HepG2 (cell line): ENCODE data around the gene VAMP5. TPM values are rescaled to one million over a fixed set of nuclear protein-coding genes. Genes with fewer than 3 reads are reported as not detected.

ENCODE experiments used
- GLI4 ChIP-seq: sonication (generic); formaldehyde crosslinking; IDR thresholded peaks from 2 replicates; pipeline ENCODE4 v1.5.1; 2020; ENCODE audit warnings: missing genetic modification reagents, mild to moderate bottlenecking, moderate library complexity, borderline replicate concordance
- HOXD1 ChIP-seq: sonication (generic); formaldehyde crosslinking; IDR thresholded peaks from 2 replicates; pipeline ENCODE4 v1.5.0; 2020; ENCODE audit warnings: missing genetic modification reagents
- IRF9 ChIP-seq: sonication (generic); formaldehyde crosslinking; IDR thresholded peaks from 2 replicates; pipeline ENCODE4 v1.8.0; 2022; ENCODE audit warnings: missing genetic modification reagents, mild to moderate bottlenecking, borderline replicate concordance
- NBN ChIP-seq: fragments of 450-650 bp; conservative IDR thresholded peaks from 2 replicates; pipeline ENCODE4 v1.6.1; 2017
- REST ChIP-seq, 2 experiments: IDR thresholded peaks; 2 replicates each; pipeline ENCODE4 v1.6.1; 2011 to 2012; ENCODE audit warnings: low read length in 2 of 2, borderline replicate concordance in 1 of 2, low read depth in 1 of 2, mild to moderate bottlenecking in 1 of 2, moderate library complexity in 1 of 2
- SATB2 ChIP-seq: sonication (generic); formaldehyde crosslinking; IDR thresholded peaks from 2 replicates; pipeline ENCODE4 v1.5.0; 2020; ENCODE audit warnings: missing genetic modification reagents
- SP2 ChIP-seq: sonication (generic); formaldehyde crosslinking; IDR thresholded peaks from 2 replicates; pipeline ENCODE4 v1.5.1; 2020; ENCODE audit warnings: mild to moderate bottlenecking, missing genetic modification reagents
- SRSF4 ChIP-seq: fragments of 200-400 bp; formaldehyde crosslinking; IDR thresholded peaks from one replicate; pipeline ENCODE4 v1.6.1; 2018; ENCODE audit warnings: mild to moderate bottlenecking, low read depth, low read length, moderate library complexity; ENCODE audit not compliant: poor library complexity, severe bottlenecking
- TAF1 ChIP-seq: sonication (generic); formaldehyde crosslinking; IDR thresholded peaks from 2 replicates; pipeline ENCODE4 v1.4.0; 2020; ENCODE audit warnings: missing genetic modification reagents
- ZNF12 ChIP-seq: sonication (generic); formaldehyde crosslinking; IDR thresholded peaks from 2 replicates; pipeline ENCODE4 v1.5.0; 2020; ENCODE audit warnings: missing genetic modification reagents
- ZNF383 ChIP-seq: sonication (generic); formaldehyde crosslinking; IDR thresholded peaks from 2 replicates; pipeline ENCODE4 v1.4.0; 2020; ENCODE audit warnings: missing genetic modification reagents, mild to moderate bottlenecking, borderline replicate concordance
- ZNF484 ChIP-seq: sonication (generic); formaldehyde crosslinking; IDR thresholded peaks from 2 replicates; pipeline ENCODE4 v1.5.1; 2020; ENCODE audit warnings: mild to moderate bottlenecking, low read depth, missing genetic modification reagents, borderline replicate concordance
- ZNF598 ChIP-seq: sonication (generic); formaldehyde crosslinking; IDR thresholded peaks from 2 replicates; pipeline ENCODE4 v1.5.1; 2020; ENCODE audit warnings: mild to moderate bottlenecking, missing genetic modification reagents, borderline replicate concordance
- ZNF710 ChIP-seq: sonication (generic); formaldehyde crosslinking; IDR thresholded peaks from 2 replicates; pipeline ENCODE4 v1.5.0; 2020; ENCODE audit warnings: mild to moderate bottlenecking, missing genetic modification reagents, borderline replicate concordance
- ZNF777 ChIP-seq: sonication (generic); formaldehyde crosslinking; IDR thresholded peaks from 2 replicates; pipeline ENCODE4 v1.4.0; 2020; ENCODE audit warnings: missing genetic modification reagents
- ZNF879 ChIP-seq: sonication (generic); formaldehyde crosslinking; IDR thresholded peaks from 2 replicates; pipeline ENCODE4 v1.8.1; 2023; ENCODE audit warnings: missing genetic modification reagents
- polyA plus RNA-seq, 8 experiments: library from polyadenylated mRNA; depleted of rRNA in 3 of 8; stranded (reverse) in 7 of 8; unstranded in 1 of 8; fragments of >200 nt; fragmentation: Illumina TruSeq in 4 of 8; extraction: Trizol in 4 of 8; gene quantifications; 2 replicates each; pipeline versions ENCODE4 v1.2.1 to v1.2.3, GENCODE V29; 2011 to 2016; ENCODE audit warnings: low read depth in 4 of 8, missing spikeins in 1 of 8, mixed read lengths in 1 of 8; ENCODE audit not compliant: insufficient read depth in 1 of 8
- total RNA-seq, 5 experiments: library from RNA; depleted of rRNA; stranded (reverse); fragments of >200 nt; fragmentation: Illumina TruSeq; extraction: Trizol; gene quantifications; 2 replicates each; pipeline ENCODE4 v1.2.3, GENCODE V29; 2016; ENCODE audit warnings: low read depth in 1 of 5
- TF ChIP-seq, protein P1 (sequence below): sonication (generic); formaldehyde crosslinking; IDR thresholded peaks from 2 replicates; pipeline ENCODE4 v1.4.0; 2020; ENCODE audit warnings: missing genetic modification reagents

VAMP5 gene
- total and polyA plus RNA-seq, 2 of the 13 experiments (the other 11 are each of a cell fraction or from before 2014, with no cell fraction given) = 7.2 to 56.7 TPM

GRCh38 chr2:85601771-85602475, 17.7 kb downstream of the VAMP5 start (continued):
- TF ChIP-seq REST (IDR thresholded peaks at IDR 0.05; ENCODE audit: borderline replicate concordance in 1 of 2, low read depth in 1 of 2, low read length in 2 of 2) = no peak; a peak in 1 of 4 replicates
- TF ChIP-seq TAF1 (CRISPR knock-in tag) = peak; percentile 5; the same call in 1 of the 2 replicates
- no peak for TF ChIP-seq SP2
- no peak for TF ChIP-seq SRSF4
- TF ChIP-seq ZNF383 (CRISPR knock-in tag) = no peak
- 0 out of 2 replicates have a peak, but pooled peaks have one; percentile 11 for TF ChIP-seq ZNF598 (CRISPR knock-in tag)
- TF ChIP-seq ZNF484 = no peak
- TF ChIP-seq ZNF879 = peak; percentile 54; the same call in 1 of the 2 replicates
- no peak for TF ChIP-seq ZNF777 (CRISPR knock-in tag)
- TF ChIP-seq, protein P1, sequence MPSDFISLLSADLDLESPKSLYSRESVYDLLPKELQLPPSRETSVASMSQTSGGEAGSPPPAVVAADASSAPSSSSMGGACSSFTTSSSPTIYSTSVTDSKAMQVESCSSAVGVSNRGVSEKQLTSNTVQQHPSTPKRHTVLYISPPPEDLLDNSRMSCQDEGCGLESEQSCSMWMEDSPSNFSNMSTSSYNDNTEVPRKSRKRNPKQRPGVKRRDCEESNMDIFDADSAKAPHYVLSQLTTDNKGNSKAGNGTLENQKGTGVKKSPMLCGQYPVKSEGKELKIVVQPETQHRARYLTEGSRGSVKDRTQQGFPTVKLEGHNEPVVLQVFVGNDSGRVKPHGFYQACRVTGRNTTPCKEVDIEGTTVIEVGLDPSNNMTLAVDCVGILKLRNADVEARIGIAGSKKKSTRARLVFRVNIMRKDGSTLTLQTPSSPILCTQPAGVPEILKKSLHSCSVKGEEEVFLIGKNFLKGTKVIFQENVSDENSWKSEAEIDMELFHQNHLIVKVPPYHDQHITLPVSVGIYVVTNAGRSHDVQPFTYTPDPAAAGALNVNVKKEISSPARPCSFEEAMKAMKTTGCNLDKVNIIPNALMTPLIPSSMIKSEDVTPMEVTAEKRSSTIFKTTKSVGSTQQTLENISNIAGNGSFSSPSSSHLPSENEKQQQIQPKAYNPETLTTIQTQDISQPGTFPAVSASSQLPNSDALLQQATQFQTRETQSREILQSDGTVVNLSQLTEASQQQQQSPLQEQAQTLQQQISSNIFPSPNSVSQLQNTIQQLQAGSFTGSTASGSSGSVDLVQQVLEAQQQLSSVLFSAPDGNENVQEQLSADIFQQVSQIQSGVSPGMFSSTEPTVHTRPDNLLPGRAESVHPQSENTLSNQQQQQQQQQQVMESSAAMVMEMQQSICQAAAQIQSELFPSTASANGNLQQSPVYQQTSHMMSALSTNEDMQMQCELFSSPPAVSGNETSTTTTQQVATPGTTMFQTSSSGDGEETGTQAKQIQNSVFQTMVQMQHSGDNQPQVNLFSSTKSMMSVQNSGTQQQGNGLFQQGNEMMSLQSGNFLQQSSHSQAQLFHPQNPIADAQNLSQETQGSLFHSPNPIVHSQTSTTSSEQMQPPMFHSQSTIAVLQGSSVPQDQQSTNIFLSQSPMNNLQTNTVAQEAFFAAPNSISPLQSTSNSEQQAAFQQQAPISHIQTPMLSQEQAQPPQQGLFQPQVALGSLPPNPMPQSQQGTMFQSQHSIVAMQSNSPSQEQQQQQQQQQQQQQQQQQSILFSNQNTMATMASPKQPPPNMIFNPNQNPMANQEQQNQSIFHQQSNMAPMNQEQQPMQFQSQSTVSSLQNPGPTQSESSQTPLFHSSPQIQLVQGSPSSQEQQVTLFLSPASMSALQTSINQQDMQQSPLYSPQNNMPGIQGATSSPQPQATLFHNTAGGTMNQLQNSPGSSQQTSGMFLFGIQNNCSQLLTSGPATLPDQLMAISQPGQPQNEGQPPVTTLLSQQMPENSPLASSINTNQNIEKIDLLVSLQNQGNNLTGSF (CRISPR knock-in tag) = 0 out of 2 replicates have a peak, but pooled peaks have one; percentile 4
- no peak for TF ChIP-seq GLI4
- TF ChIP-seq ZNF12 (CRISPR knock-in tag) = no peak
- no peak for TF ChIP-seq ZNF710
- TF ChIP-seq HOXD1 (CRISPR knock-in tag) = peak; percentile 48; the same call in 1 of the 2 replicates
- no peak for TF ChIP-seq IRF9
- TF ChIP-seq NBN = no peak
- no peak for TF ChIP-seq SATB2 (CRISPR knock-in tag)
